Stimulated activated CD8-positive, alpha-beta memory T cell treated with anti-CD3 and anti-CD28 coated beads, Interleukin-15, amount 100 ng/mL, for 1 hour (primary cell): ENCODE data around the gene CFAP61.
"Not testable (repeated sequence)": the region's sequence is repeated elsewhere in the genome, so short reads cannot be mapped to it uniquely, and the experiment has no call there.

Experiments used
- DNase-seq: peaks from one replicate; pipeline ENCODE4 v3.0.0-alpha.2; 2020; ENCODE audit warnings: low read depth

CFAP61 gene

GRCh38 chr20:20327746-20328145 lies 275.4 kb downstream of the CFAP61 start:
- DNase-seq, result no peak

DNA sequence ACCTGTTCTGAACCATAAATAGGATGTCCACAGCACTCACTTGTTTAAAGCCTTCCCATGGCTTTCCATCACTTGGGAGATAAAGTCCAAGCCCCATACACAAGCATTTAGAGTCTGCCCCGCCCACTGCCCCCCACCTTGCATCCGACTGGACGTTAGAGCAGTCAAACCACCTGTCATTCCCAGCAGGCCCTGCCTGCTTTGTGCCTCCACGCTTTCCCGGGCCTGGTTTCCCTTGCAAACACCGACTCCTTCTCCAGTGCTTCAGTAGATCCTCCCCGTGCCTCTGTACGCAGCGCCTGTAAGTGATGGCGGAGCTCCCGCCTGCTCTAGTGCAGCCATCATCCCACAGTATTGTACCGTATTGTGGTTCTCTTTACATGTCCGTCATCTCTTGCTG lies 277.2 kb downstream of the CFAP61 start:
- DNase-seq, result no peak

DNA sequence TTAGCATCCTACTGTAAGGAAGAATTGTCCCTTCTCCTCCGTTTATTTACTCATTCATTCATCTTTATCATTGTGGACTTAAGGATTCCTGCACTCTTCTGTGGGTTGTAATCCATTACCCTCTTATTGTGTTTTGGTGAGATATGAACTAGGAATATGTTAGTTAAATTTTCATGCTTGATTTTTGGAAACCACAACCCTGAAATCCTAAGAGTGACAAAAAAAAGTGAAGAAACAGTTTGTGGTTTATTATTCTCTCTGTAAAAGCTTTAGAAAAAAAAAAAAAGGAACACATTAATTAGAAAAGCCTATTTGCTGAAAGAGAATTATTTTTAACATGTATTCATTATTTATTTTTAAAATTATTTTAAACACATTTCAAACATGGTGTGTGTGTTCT lies 278.8 kb downstream of the CFAP61 start:
- DNase-seq, result no peak

GRCh38 chr20:20331817-20332216 lies 279.5 kb downstream of the CFAP61 start:
- no peak for DNase-seq

DNA sequence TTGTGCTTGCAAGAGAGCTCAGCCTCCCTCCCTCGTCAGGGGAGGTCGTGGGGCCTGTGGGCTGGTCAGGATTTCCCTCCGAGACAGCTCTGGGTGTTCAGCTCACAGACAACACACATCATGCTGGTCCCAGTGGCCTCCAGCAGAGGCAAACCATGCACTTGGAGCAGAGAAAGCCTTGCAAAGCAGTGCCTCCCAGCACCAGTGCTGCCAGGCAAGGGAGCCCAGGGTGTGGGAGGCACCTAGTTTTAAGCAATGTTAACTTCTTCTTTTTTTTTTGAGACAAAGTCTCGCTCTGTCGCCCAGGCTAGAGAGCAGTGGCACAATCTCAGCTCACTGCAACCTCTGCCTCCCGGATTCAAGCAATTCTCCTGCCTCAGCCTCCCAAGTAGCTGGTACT lies 281.5 kb downstream of the CFAP61 start:
- no peak for DNase-seq

DNA sequence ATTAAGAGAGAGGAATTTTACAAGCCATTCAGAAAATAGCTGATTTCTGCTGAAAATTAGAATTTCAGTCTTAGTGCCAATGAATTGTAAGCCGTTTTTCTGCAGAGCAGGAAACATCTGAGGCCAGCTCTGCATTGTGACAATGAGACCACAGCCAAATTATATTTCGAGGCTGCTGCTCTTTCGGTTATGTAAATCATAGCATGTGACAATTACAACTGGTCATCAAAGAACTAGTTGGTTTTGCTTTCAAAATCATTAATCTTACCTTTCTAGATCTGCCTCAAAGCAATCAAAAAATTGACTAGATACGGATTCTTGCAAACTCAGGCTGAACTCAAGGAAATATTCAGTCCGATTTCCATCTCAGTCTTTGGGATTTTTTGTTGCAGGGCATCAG lies 282.2 kb downstream of the CFAP61 start:
- DNase-seq, result no peak

- no peak for DNase-seq
These were observed 285.9 kb downstream of the CFAP61 start for GRCh38 chr20:20338133-20338730.

GRCh38 chr20:20340443-20340842 lies 288.1 kb downstream of the CFAP61 start:
- DNase-seq, result no peak

- no peak for DNase-seq
These were observed 289.0 kb downstream of the CFAP61 start for GRCh38 chr20:20341371-20341770.

DNA sequence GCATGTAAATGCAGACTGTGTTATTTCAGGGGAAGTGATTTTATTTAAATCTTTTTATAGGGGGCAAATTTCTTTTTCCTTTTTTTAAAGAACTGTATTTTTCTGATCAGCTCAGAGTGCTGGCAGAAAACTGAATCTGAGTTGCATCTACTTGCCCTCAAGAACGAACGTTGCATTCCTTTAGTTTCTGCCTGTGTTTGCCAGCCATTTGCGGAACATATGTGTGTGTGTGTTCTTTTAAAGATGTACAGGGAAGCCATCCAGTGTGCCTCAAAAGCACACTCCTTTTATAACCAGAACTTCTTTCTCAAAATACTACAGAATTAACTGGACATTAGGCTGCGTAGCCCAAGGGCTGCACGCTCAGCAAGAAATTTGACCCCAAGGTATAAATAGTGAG lies 289.7 kb downstream of the CFAP61 start:
- no peak for DNase-seq

DNA sequence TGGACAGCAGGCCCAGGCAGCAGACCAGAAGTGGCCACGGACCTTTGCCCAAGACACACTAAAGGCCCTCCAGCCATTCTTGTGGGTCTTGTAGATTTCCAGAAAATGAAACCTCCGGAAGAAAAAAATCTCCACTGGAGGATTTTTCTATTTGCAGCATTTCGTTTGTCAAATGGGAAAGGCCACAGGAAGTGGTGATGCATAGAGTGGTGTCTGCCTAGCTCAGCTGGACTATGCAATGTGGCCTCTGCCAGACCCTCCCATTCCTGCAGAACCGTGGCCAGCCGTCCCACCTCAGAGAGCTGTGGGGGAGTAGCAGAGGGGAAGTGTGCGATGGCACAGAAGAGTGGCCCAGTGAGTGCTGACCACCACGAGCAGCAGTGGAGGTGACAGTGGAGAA lies 291.6 kb downstream of the CFAP61 start:
- DNase-seq, result no peak

DNA sequence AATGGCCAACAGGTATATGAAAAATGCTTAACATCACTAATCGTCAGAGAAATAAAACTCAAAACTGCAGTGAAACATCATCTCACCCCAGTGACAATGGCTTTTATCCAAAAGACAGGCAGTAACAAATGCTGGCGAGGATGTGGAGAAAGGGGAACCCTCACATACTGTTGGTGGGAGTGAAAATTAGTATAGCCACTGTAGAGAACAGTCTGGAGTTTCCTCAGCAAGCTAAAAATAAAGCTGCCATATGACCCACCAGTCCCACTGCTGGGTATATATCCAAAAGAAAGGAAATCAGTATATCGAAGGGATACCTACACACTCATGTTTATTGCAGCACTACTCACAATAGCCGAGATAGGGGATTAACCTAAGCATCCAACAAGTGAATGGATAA lies 292.1 kb downstream of the CFAP61 start:
- DNase-seq, result no peak

DNA sequence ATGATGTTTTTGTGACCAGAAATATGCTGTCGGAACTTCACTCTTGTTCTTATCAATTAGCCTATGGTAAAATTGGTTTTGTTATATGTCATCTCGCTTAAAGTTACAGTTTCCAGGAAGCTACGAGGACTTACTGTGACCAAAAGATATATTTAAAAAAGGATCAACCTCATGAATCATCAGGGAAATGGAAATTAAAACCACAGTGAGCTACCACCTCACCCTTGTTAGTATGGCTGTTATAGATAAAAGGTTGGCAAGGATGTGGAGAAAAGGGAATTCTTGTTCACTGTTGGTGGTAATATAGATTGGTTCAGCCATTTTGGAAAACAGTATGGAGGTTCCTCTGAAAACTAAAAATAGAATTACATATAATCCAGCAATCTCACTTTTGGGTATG lies 301.2 kb downstream of the CFAP61 start:
- DNase-seq, result no peak

DNA sequence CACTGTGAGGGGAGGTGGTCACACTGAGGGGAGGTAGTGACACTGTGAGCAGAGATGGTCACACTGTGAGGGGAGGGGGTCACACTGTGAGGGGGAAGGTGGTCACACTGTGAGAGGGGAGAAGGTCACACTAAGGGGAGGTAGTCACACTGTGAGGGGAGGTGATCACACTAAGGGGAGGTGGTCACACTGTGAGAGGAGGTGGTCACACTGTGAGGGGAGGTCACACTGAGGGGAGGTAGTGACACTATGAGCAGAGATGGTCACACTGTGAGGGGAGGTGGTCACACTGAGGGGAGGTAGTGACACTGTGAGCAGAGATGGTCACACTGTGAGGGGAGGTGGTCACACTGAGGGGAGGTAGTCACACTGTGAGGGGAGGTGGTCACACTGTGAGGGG lies 303.2 kb downstream of the CFAP61 start:
- DNase-seq, result not testable (repeated sequence)

DNA sequence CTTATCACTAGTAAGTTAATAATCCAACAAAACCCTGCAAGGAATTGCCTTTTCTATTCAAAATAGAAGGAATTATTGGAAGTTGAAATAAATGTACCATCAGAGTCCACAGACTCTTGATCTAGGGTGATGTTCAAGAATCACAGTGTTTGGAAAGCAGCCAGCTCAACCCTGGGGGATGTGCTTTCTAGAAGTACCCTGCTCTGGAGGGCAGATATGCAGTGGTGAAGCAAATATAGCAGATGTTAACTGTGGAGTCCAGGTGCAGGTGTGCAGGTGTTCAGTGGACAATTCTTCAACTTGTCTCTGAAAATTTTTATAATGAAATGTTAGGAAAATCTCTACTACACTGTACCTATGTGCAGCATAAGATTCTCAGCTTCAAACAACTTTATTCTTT lies 306.5 kb downstream of the CFAP61 start:
- DNase-seq, result no peak

- no peak for DNase-seq
These were observed 307.3 kb downstream of the CFAP61 start for GRCh38 chr20:20359628-20360027.

DNA sequence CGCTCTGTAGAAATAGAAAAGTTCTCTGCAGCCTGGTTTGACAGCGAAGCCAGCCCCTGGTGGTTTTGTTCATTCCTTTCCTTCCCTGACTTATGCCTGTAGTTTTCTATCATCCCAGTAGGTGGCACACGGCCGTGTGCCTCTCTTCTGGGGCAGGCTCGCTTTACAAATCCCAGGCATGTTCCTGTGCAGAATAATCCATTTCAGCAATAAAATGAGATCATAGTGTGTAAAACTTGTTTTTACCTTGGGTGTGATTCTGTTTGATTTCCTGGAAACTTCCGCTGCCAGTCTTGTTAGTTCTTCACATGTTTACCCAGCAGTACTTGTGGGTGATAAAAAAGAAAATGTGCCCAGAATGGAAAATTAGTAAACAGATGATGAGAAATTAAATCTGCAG lies 308.1 kb downstream of the CFAP61 start:
- no peak for DNase-seq

- no peak for DNase-seq
These were observed 310.6 kb downstream of the CFAP61 start for GRCh38 chr20:20362774-20363433.

DNA sequence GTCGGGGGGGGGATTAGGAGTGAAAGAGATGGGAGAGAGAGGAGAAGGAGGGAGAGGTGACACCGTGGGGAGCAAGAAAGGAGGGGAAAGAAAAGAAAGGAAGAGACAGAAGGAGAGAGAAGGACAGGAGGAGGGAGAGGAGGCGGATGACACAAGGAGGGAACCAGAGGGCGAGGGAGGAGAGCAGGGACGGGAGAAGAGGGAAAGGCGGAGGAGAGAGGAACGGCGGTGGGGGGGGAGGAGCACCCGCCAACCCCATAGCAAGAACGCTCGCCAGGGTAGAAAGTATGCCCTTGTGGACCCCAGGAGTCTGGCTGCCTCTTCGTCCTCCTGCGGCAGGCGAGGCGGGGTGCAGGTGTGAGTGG lies 311.1 kb downstream of the CFAP61 start:
- no peak for DNase-seq

GRCh38 chr20:20363799-20364592 lies 311.7 kb downstream of the CFAP61 start:
- DNase-seq, result no peak

DNA sequence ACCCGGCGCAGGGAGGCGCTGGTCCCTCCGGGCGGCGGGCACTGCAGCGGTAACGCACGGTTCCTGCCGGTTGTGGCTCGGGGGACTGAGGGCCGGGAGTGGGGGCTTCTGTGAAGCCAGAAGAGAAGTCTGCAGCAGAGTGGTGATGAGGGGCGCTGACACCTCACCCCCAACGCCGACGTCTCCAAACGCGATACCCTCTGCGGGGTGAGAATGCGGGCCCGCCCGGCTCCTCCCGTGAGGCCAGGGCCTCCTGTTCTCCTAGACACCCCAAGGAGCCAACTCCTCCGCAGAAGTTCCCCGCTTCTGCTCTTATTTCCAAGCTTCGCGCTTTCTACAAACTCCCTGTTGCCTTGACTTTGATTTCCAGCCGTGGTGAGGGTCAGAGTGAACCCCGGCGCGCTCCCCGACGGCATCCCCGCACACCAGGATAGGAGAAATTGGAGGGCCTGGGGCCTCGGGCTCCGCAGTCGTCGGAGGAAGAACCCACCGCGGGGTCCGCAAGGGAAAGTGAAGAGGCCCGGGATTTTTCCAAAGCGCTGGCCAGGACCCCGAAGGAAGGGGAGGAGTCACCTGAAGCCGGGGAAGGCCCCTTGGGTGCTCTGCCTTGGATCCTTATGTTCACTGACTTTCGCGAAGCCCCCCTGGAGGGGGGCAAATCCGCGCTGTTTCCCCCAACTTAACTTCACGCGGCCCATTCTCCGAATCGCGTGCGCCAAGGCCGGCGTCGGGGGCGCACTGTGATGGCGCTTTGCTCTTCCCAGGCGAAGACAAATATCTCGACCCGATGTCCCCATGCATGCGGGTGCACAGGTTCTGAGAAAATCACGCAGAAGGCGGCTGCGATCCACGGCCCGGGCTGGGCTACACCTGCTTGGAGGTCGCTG lies 312.5 kb downstream of the CFAP61 start:
- DNase-seq, result no peak

DNA sequence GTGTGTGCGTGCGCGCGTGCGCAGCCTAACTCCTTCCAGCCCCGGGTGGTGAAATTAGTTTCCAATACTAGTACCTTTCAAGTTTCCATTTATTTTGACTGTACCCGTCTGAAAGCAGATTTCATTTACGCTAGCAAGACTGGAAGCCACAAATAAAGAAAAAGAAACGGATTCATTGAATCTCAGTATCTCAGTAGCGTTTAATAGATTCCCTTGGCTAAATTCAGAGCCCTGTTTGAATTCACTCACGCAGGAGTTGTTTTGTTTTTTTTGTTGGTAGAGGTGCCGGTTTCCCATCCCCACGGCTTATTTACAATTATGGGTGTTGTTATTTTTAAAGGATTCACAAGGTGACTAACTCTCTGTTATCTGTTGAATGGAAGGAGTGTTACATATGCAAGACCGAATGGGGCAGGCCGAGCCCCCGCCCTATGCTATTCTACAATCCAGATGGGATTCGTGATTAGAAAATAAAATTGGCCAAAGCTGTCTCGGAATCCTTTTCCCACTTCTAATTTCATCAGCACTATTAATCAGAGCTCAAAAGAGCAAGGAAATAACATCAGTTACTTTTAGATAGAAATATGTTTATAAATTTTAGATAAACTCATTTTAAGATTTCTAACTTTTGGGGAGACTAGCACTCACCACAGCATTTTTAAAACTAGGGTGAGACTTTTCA lies 313.3 kb downstream of the CFAP61 start:
- DNase-seq, result no peak
